NOMO-1 treated with DMSO at 0.1 percent for 48 hours (cell line): Measurements from ENCODE around the gene TRPM3.

Experiments used
- DNase-seq: peaks from one replicate; lab custom pipeline; 2025; ENCODE audit not compliant: unreplicated experiment; lab: John Stamatoyannopoulos, UW

TRPM3 gene

GRCh38 chr9:70498866-70499265 lies 622.6 kb downstream of the TRPM3 start:
- no peak for DNase-seq

GRCh38 chr9:70496244-70496643 lies 625.2 kb downstream of the TRPM3 start:
- no peak for DNase-seq

- DNase-seq, result no peak
Observed at GRCh38 chr9:70495514-70495913, 625.9 kb downstream of the TRPM3 start.

GRCh38 chr9:70494221-70494620 lies 627.2 kb downstream of the TRPM3 start:
- peak; percentile 9 for DNase-seq

- no peak for DNase-seq
Observed at GRCh38 chr9:70493029-70493428, 628.4 kb downstream of the TRPM3 start.

- DNase-seq, result no peak
Observed at GRCh38 chr9:70492319-70492777, 629.1 kb downstream of the TRPM3 start.

- DNase-seq, result no peak
Observed at GRCh38 chr9:70491426-70492318, 629.7 kb downstream of the TRPM3 start.

- DNase-seq, result no peak
Observed at GRCh38 chr9:70490478-70490877, 630.9 kb downstream of the TRPM3 start.

GRCh38 chr9:70488793-70489105 lies 632.7 kb downstream of the TRPM3 start:
- DNase-seq, result no peak

GRCh38 chr9:70488098-70488792 lies 633.2 kb downstream of the TRPM3 start:
- peak; percentile 7 for DNase-seq

GRCh38 chr9:70486127-70486526 lies 635.3 kb downstream of the TRPM3 start:
- no peak for DNase-seq

- DNase-seq, result no peak
Observed at GRCh38 chr9:70485273-70485858, 636.1 kb downstream of the TRPM3 start.

GRCh38 chr9:70484232-70485130 lies 636.9 kb downstream of the TRPM3 start:
- peak; percentile 10 for DNase-seq

- no peak for DNase-seq
Observed at GRCh38 chr9:70481471-70481870, 640.0 kb downstream of the TRPM3 start.

- no peak for DNase-seq
Observed at GRCh38 chr9:70480405-70480980, 640.9 kb downstream of the TRPM3 start.

- DNase-seq, result no peak
Observed at GRCh38 chr9:70479880-70480291, 641.5 kb downstream of the TRPM3 start.
